Measurements from ENCODE around the gene TESMIN. TPM values are rescaled to one million over a fixed set of nuclear protein-coding genes. Genes with fewer than 3 reads are reported as not detected.

Gene TESMIN
- total and polyA plus RNA-seq, 2 of the 13 experiments (the other 11 are each of a cell fraction or from before 2014, with no cell fraction given): 0.15 to 0.45 TPM

DNA sequence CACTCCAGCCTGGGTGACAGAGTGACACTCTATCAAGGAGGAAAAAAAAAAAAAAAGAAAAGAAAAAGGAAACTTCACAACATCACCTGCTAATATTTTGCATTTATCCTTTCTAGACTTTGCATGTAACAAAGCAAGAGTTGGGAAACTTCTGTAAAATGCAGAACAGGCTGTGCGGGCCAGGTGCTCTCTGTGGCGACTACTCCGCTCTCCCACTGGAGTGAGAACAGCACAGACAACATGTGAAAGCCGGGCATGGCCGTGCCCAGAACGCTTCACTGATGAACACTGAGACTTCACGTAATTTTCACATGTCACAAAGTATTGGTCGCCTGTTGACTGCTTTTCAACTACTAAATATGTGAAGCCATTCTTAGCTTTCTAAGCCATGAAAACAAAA lies 15.5 kb upstream of the TESMIN start:
- BruUV-seq (replicated peaks): no TSS peak
- H3K36me3 ChIP-seq (replicated peaks in 1 of 2; ENCODE audit: control insufficient read depth in 1 of 2, insufficient read depth in 2 of 2, low read length in 2 of 2): 0 out of 5 replicates have a peak, but pooled peaks cover 0 to 1% of the 10 kb centered on the region in 2 experiments
- H3K4me3 ChIP-seq (replicated peaks in 1 of 3; ENCODE audit: insufficient read depth in 1 of 3, low read depth in 2 of 3, low read length in 3 of 3): no peak overlapping the region
- H3K9ac ChIP-seq (ENCODE audit: insufficient read depth, low read depth, low read length): no peak overlapping the region
- no peak overlapping the region for H3K27ac ChIP-seq (ENCODE audit: extremely low read length, insufficient read depth, low read length)
- in situ Hi-C loops (cut with HindIII; ENCODE audit: extremely low pct_ligation_motif_present, low pct_unique_long_range_greater_than_20kb) (no loop called here), intact Hi-C loops (cut with micrococcal nuclease; ENCODE audit: unreplicated experiment) (no loop called here)
- 90% methylated on average over 8 of the region's 8 CpGs for WGBS (ENCODE audit: low lambda C conversion rate)
- no peak for ATAC-seq
- H3K9me3 ChIP-seq (ENCODE audit: low read length): no peaks in the 10 kb centered on the region
- DNase-seq (ENCODE audit: low spot score): no peak
- H3K27me3 ChIP-seq (ENCODE audit: control insufficient read depth in 1 of 2, insufficient read depth in 2 of 2, low read length in 2 of 2): no peaks in the 10 kb centered on the region
- TF ChIP-seq, protein P1, sequence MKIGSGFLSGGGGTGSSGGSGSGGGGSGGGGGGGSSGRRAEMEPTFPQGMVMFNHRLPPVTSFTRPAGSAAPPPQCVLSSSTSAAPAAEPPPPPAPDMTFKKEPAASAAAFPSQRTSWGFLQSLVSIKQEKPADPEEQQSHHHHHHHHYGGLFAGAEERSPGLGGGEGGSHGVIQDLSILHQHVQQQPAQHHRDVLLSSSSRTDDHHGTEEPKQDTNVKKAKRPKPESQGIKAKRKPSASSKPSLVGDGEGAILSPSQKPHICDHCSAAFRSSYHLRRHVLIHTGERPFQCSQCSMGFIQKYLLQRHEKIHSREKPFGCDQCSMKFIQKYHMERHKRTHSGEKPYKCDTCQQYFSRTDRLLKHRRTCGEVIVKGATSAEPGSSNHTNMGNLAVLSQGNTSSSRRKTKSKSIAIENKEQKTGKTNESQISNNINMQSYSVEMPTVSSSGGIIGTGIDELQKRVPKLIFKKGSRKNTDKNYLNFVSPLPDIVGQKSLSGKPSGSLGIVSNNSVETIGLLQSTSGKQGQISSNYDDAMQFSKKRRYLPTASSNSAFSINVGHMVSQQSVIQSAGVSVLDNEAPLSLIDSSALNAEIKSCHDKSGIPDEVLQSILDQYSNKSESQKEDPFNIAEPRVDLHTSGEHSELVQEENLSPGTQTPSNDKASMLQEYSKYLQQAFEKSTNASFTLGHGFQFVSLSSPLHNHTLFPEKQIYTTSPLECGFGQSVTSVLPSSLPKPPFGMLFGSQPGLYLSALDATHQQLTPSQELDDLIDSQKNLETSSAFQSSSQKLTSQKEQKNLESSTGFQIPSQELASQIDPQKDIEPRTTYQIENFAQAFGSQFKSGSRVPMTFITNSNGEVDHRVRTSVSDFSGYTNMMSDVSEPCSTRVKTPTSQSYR (CRISPR knock-in tag; IDR thresholded peaks at IDR 0.05; ENCODE audit: borderline replicate concordance): no peak
- TF ChIP-seq AKAP8 (CRISPR knock-in tag; IDR thresholded peaks at IDR 0.05): no peak
- TF ChIP-seq ZNF207 (IDR thresholded peaks at IDR 0.05; ENCODE audit: borderline replicate concordance): no peak
- no peak for TF ChIP-seq ZNF629 (CRISPR knock-in tag; conservative IDR thresholded peaks at IDR 0.05)
- TF ChIP-seq CBFB (CRISPR knock-in tag; IDR thresholded peaks at IDR 0.05): no peak
- TF ChIP-seq, protein P2, sequence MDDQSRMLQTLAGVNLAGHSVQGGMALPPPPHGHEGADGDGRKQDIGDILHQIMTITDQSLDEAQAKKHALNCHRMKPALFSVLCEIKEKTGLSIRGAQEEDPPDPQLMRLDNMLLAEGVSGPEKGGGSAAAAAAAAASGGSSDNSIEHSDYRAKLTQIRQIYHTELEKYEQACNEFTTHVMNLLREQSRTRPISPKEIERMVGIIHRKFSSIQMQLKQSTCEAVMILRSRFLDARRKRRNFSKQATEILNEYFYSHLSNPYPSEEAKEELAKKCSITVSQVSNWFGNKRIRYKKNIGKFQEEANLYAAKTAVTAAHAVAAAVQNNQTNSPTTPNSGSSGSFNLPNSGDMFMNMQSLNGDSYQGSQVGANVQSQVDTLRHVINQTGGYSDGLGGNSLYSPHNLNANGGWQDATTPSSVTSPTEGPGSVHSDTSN (CRISPR knock-in tag; IDR thresholded peaks at IDR 0.05; ENCODE audit: borderline replicate concordance): no peak
- TF ChIP-seq KLF12 (CRISPR knock-in tag; IDR thresholded peaks at IDR 0.05; ENCODE audit: borderline replicate concordance): no peak
- TF ChIP-seq ZNF367 (CRISPR knock-in tag; IDR thresholded peaks at IDR 0.05; ENCODE audit: borderline replicate concordance): no peak
- H4K20me1 ChIP-seq (ENCODE audit: insufficient read depth, low read length): no peaks in the 10 kb centered on the region
- no peaks in the 10 kb centered on the region for H3K79me2 ChIP-seq (ENCODE audit: insufficient read depth, low read length)
- H3K4me2 ChIP-seq (ENCODE audit: low read depth, low read length): no peak overlapping the region
- CTCF ChIA-PET (ENCODE audit: low intra/inter-chr PET ratio, low total read pairs): no interaction called here
- no peak overlapping the region for H2AFZ ChIP-seq (ENCODE audit: low read length)
- no peaks in the 10 kb centered on the region for H3K4me1 ChIP-seq (ENCODE audit: insufficient read depth, low read length)
- POLR2A ChIA-PET: no interaction called here
- no peak for FAIRE-seq

Measured in HepG2 (cell line).